ENCODE results near the gene TTLL1. TPM values are rescaled to one million over a fixed set of nuclear protein-coding genes. Genes with fewer than 3 reads are reported as not detected.
"Not testable (repeated sequence)": the region's sequence is repeated elsewhere in the genome, so short reads cannot be mapped to it uniquely, and the experiment has no call there.

The TTLL1 gene
- total RNA-seq, 4 donors from 2014 or later, result 1.7 to 5.0 (median 3.5) TPM

- DNase-seq, result no peak
- Histone ChIP-seq H3K9me3 (no peaks in the 10 kb centered on the region), H3K4me1 (peaks cover under 1 to 79% (median 15%) of the 10 kb centered on the region in 4 donors), H3K27me3 (no peaks in the 10 kb centered on the region), H3K27ac (peak overlapping the region in 1 of 4 donors; percentile 14), H3K4me3 (no peak overlapping the region), H3K36me3 (no peaks in the 10 kb centered on the region)
- TF ChIP-seq CTCF (IDR thresholded peaks at IDR 0.05) (no peak), POLR2A (IDR thresholded peaks at IDR 0.05) (no peak)
These were observed 88.6 kb downstream of the TTLL1 start for GRCh38 chr22:43000441-43001175.

GRCh38 chr22:42997582-42998090 lies 91.6 kb downstream of the TTLL1 start:
- Histone ChIP-seq H3K27ac (peak overlapping the region in 1 of 4 donors; percentile 89), H3K9me3 (no peaks in the 10 kb centered on the region), H3K36me3 (no peaks in the 10 kb centered on the region), H3K4me3 (no peak overlapping the region), H3K4me1 (peaks cover 3 to 78% (median 20%) of the 10 kb centered on the region in 4 donors), H3K27me3 (no peaks in the 10 kb centered on the region)
- no peak for TF ChIP-seq POLR2A (IDR thresholded peaks at IDR 0.05)
- TF ChIP-seq CTCF (IDR thresholded peaks at IDR 0.05), result no peak
- DNase-seq, result no peak

GRCh38 chr22:42996646-42997365 lies 92.4 kb downstream of the TTLL1 start:
- Histone ChIP-seq H3K9me3 (no peaks in the 10 kb centered on the region), H3K36me3 (no peaks in the 10 kb centered on the region), H3K27ac (peak overlapping the region in 2 of 4 donors; percentile 48 to 89), H3K4me1 (peaks cover 3 to 74% (median 15%) of the 10 kb centered on the region in 4 donors), H3K4me3 (no peak overlapping the region), H3K27me3 (no peaks in the 10 kb centered on the region)
- DNase-seq, result no peak
- TF ChIP-seq CTCF (IDR thresholded peaks at IDR 0.05), result no peak
- no peak for TF ChIP-seq POLR2A (IDR thresholded peaks at IDR 0.05)

GRCh38 chr22:42995654-42996053 lies 93.5 kb downstream of the TTLL1 start:
- Histone ChIP-seq H3K4me3 (peak overlapping the region in 1 of 4 donors; percentile 31), H3K4me1 (peaks cover 3 to 75% (median 10%) of the 10 kb centered on the region in 4 donors), H3K27ac (peak overlapping the region; percentile 67 to 93 (median 82))
- H3K9me3 ChIP-seq, DNase-seq, H3K36me3 ChIP-seq, H3K27me3 ChIP-seq: not testable (repeated sequence)

GRCh38 chr22:42994917-42995562 lies 94.2 kb downstream of the TTLL1 start:
- H3K4me3 ChIP-seq, result peak overlapping the region in 2 of 4 donors; percentile 31 to 35
- H3K9me3 ChIP-seq, result no peaks in the 10 kb centered on the region
- TF ChIP-seq POLR2A (IDR thresholded peaks at IDR 0.05), result peak; percentile 49 to 71
- no peak for TF ChIP-seq CTCF (IDR thresholded peaks at IDR 0.05)
- peak in 2 of 3 donors; percentile 71 to 73 for DNase-seq
- H3K27ac ChIP-seq, result peak overlapping the region; percentile 67 to 93 (median 82)
- H3K27me3 ChIP-seq, result no peaks in the 10 kb centered on the region
- peaks cover 3 to 79% (median 12%) of the 10 kb centered on the region in 4 donors for H3K4me1 ChIP-seq
- no peaks in the 10 kb centered on the region for H3K36me3 ChIP-seq

Data from Peyer's patch (tissue), 4 donors.